WTC11 (cell line): ENCODE results near the gene RGS14. TPM values are rescaled to one million over a fixed set of nuclear protein-coding genes. Genes with fewer than 3 reads are reported as not detected.

Experiments
- ATAC-seq: fragments of 200-7000 bp; cut with Tn5 transposase; 2 replicates; pipeline ENCODE4 v1.10.0; 2021; ENCODE audit warnings: mild to moderate bottlenecking, moderate library complexity
- CTCF ChIA-PET: fragments of 300-600 bp; sonication (Branson Sonifier 250); formaldehyde crosslinking; loops from one replicate; lab custom pipeline; 2021; ENCODE audit warnings: antibody characterized with exemption; lab: Charles Lee
- POLR2A ChIA-PET: fragments of 350-600 bp; sonication (Branson Sonifier 250); formaldehyde crosslinking; loops from one replicate; lab custom pipeline; 2021; ENCODE audit warnings: antibody characterized with exemption; lab: Charles Lee
- DNase-seq: peaks from one replicate; pipeline ENCODE4 v3.0.0; 2021; ENCODE audit warnings: low spot score
- H3K27ac Mint-ChIP-seq: 2 replicates; pipeline ENCODE4 v1.8.0; 2021; ENCODE audit warnings: mixed read lengths
- H3K27me3 Mint-ChIP-seq: 2 replicates; pipeline ENCODE4 v1.8.0; 2021; ENCODE audit warnings: low read depth, mild to moderate bottlenecking, moderate library complexity, mixed read lengths
- H3K36me3 Mint-ChIP-seq: 2 replicates; pipeline ENCODE4 v1.8.0; 2021; ENCODE audit warnings: mixed read lengths
- H3K4me1 Mint-ChIP-seq: 2 replicates; pipeline ENCODE4 v1.8.0; 2022; ENCODE audit warnings: mixed read lengths
- H3K4me3 Mint-ChIP-seq: 2 replicates; pipeline ENCODE4 v1.8.0; 2021; ENCODE audit warnings: mild to moderate bottlenecking, moderate library complexity, mixed read lengths
- H3K9me3 Mint-ChIP-seq: 2 replicates; pipeline ENCODE4 v1.8.0; 2021; ENCODE audit warnings: mixed read lengths
- CREM ChIP-seq: sonication (generic); formaldehyde crosslinking; IDR thresholded peaks from 2 replicates; pipeline ENCODE4 v1.8.1; 2022; ENCODE audit warnings: mild to moderate bottlenecking, missing genetic modification reagents, moderate library complexity
- ELF4 ChIP-seq: sonication (generic); formaldehyde crosslinking; IDR thresholded peaks from 2 replicates; pipeline ENCODE4 v1.8.1; 2022; ENCODE audit warnings: low read depth, mild to moderate bottlenecking, moderate library complexity, missing genetic modification reagents
- EMX1 ChIP-seq: fragments of 250-450 bp; sonication (Bioruptor Pico); IDR thresholded peaks from 2 replicates; pipeline ENCODE4 v1.8.0; 2021; ENCODE audit warnings: mild to moderate bottlenecking
- ETV6 ChIP-seq: sonication (generic); formaldehyde crosslinking; IDR thresholded peaks from 2 replicates; pipeline ENCODE4 v1.8.1; 2022; ENCODE audit warnings: mild to moderate bottlenecking, missing genetic modification reagents
- GABPB1 ChIP-seq: sonication (generic); formaldehyde crosslinking; IDR thresholded peaks from 2 replicates; pipeline ENCODE4 v1.8.1; 2023; ENCODE audit warnings: mild to moderate bottlenecking, missing genetic modification reagents
- GTF2I ChIP-seq: fragments of 250-450 bp; sonication (Bioruptor Pico); conservative IDR thresholded peaks from 2 replicates; pipeline ENCODE4 v1.4.0; 2021; ENCODE audit warnings: mild to moderate bottlenecking
- NR1H2 ChIP-seq: sonication (generic); formaldehyde crosslinking; IDR thresholded peaks from 2 replicates; pipeline ENCODE4 v1.9.0; 2021; ENCODE audit warnings: mild to moderate bottlenecking, moderate library complexity, missing genetic modification reagents
- PRRX2 ChIP-seq: fragments of 250-450 bp; sonication (Bioruptor Pico); IDR thresholded peaks from 2 replicates; pipeline ENCODE4 v1.8.0; 2021; ENCODE audit warnings: mild to moderate bottlenecking
- SOX15 ChIP-seq: fragments of 250-450 bp; sonication (Bioruptor Pico); IDR thresholded peaks from 2 replicates; pipeline ENCODE4 v1.9.0; 2021; ENCODE audit warnings: mild to moderate bottlenecking
- TEAD1 ChIP-seq: sonication (generic); formaldehyde crosslinking; IDR thresholded peaks from 2 replicates; pipeline ENCODE4 v1.8.0; 2022; ENCODE audit warnings: mild to moderate bottlenecking, missing genetic modification reagents
- ZNF121 ChIP-seq: sonication (generic); formaldehyde crosslinking; IDR thresholded peaks from 2 replicates; pipeline ENCODE4 v1.8.0; 2023; ENCODE audit warnings: missing genetic modification reagents
- ZNF219 ChIP-seq: sonication (generic); formaldehyde crosslinking; IDR thresholded peaks from 2 replicates; pipeline ENCODE4 v1.8.0; 2023; ENCODE audit warnings: missing genetic modification reagents, mild to moderate bottlenecking, borderline replicate concordance
- ZNF263 ChIP-seq: sonication (generic); formaldehyde crosslinking; IDR thresholded peaks from 2 replicates; pipeline ENCODE4 v1.8.1; 2022; ENCODE audit warnings: low read depth, mild to moderate bottlenecking, moderate library complexity, missing genetic modification reagents
- ZNF317 ChIP-seq: sonication (generic); formaldehyde crosslinking; IDR thresholded peaks from 2 replicates; pipeline ENCODE4 v1.8.1; 2023; ENCODE audit warnings: low read depth, mild to moderate bottlenecking, moderate library complexity, missing genetic modification reagents, borderline replicate concordance
- ZNF396 ChIP-seq: fragments of 250-450 bp; sonication (Bioruptor Pico); IDR thresholded peaks from 2 replicates; pipeline ENCODE4 v1.8.0; 2021; ENCODE audit warnings: mild to moderate bottlenecking, moderate library complexity, borderline replicate concordance
- ZNF423 ChIP-seq: fragments of 250-450 bp; sonication (Bioruptor Pico); IDR thresholded peaks from 2 replicates; pipeline ENCODE4 v2.1.2; 2022; ENCODE audit warnings: mild to moderate bottlenecking, moderate library complexity
- total RNA-seq: library from RNA; stranded (reverse); gene quantifications from 3 replicates; pipeline ENCODE4 v1.2.3, GENCODE V29; 2021
- TF ChIP-seq, protein P1 (sequence below): sonication (generic); formaldehyde crosslinking; IDR thresholded peaks from 2 replicates; pipeline ENCODE4 v1.8.1; 2023; ENCODE audit warnings: mild to moderate bottlenecking, moderate library complexity, missing genetic modification reagents
- TF ChIP-seq, protein P2 (sequence below): fragments of 200-600 bp; IDR thresholded peaks from 2 replicates; pipeline ENCODE4 v1.8.0; 2022; ENCODE audit warnings: antibody characterized with exemption
- TF ChIP-seq, protein P3 (sequence below): sonication (generic); formaldehyde crosslinking; IDR thresholded peaks from 2 replicates; pipeline ENCODE4 v1.8.0; 2022; ENCODE audit warnings: mild to moderate bottlenecking, missing genetic modification reagents
- TF ChIP-seq, protein P4 (sequence below): sonication (generic); formaldehyde crosslinking; IDR thresholded peaks from 2 replicates; pipeline ENCODE4 v1.8.1; 2022; ENCODE audit warnings: missing genetic modification reagents, borderline replicate concordance
- TF ChIP-seq, protein P5 (sequence below): sonication (generic); formaldehyde crosslinking; IDR thresholded peaks from 2 replicates; pipeline ENCODE4 v1.8.1; 2023; ENCODE audit warnings: mild to moderate bottlenecking, missing genetic modification reagents
- TF ChIP-seq, protein P6 (sequence below): sonication (generic); formaldehyde crosslinking; conservative IDR thresholded peaks from 2 replicates; pipeline ENCODE4 v1.8.1; 2022; ENCODE audit warnings: mild to moderate bottlenecking, missing genetic modification reagents
- TF ChIP-seq, protein P7 (sequence below): sonication (generic); formaldehyde crosslinking; IDR thresholded peaks from 2 replicates; pipeline ENCODE4 v1.8.1; 2022; ENCODE audit warnings: mild to moderate bottlenecking, moderate library complexity, missing genetic modification reagents
- TF ChIP-seq, protein P8 (sequence below): fragments of 250-450 bp; sonication (Bioruptor Pico); IDR thresholded peaks from 2 replicates; pipeline ENCODE4 v1.9.0; 2021; ENCODE audit warnings: mild to moderate bottlenecking

The RGS14 gene
- total RNA-seq, 1 experiment from 2014 or later = 74.6 TPM

DNA sequence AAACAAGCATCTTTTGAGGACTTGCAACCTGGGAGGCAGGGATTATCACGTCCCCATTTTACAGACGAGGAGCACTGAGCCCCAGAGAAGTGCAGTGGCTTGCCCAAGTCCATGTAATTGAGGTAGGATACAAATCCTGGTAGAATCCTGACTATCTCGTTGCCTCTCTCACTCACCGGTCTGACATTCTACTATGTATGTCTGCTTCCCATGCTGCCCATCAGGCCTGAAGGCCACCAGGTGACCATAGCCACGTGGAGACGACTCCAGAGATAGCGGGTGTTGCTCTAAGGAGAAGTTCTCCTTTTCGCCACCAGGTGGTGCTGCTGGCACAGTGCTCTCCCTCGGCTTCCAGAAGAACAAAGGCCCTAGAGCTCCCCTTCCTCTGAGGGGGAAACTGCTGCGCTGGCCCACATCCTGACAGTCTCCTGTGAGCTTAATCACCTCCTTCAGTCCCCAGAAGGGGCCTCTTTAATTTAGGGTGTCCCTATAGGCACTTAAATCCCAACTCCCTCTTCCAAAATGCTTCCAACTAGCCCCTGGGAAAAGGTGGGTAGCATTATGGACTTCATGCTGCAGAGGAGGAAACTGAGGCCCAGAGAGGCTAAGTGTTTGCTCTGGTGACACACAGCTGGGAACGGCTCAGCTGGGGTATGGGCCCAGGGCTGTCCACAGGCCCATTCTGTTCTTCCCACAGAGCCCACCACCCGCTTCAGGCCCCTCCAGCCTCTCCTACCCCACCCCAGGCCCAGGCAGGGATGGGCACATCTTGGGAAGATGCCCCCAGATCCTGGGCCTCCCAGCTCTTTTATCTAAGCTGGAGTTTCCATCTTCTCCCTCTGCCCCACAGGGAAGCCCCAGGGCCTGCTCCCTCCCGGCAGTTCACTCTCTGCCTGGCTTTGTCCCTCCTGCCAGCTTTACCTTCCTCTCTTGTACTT, 32.9 kb downstream of the RGS14 start (continued):
- TF ChIP-seq PRRX2 = no peak
- TF ChIP-seq, protein P1, sequence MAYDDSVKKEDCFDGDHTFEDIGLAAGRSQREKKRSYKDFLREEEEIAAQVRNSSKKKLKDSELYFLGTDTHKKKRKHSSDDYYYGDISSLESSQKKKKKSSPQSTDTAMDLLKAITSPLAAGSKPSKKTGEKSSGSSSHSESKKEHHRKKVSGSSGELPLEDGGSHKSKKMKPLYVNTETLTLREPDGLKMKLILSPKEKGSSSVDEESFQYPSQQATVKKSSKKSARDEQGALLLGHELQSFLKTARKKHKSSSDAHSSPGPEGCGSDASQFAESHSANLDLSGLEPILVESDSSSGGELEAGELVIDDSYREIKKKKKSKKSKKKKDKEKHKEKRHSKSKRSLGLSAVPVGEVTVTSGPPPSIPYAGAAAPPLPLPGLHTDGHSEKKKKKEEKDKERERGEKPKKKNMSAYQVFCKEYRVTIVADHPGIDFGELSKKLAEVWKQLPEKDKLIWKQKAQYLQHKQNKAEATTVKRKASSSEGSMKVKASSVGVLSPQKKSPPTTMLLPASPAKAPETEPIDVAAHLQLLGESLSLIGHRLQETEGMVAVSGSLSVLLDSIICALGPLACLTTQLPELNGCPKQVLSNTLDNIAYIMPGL (CRISPR knock-in tag) = no peak
- TF ChIP-seq, protein P2, sequence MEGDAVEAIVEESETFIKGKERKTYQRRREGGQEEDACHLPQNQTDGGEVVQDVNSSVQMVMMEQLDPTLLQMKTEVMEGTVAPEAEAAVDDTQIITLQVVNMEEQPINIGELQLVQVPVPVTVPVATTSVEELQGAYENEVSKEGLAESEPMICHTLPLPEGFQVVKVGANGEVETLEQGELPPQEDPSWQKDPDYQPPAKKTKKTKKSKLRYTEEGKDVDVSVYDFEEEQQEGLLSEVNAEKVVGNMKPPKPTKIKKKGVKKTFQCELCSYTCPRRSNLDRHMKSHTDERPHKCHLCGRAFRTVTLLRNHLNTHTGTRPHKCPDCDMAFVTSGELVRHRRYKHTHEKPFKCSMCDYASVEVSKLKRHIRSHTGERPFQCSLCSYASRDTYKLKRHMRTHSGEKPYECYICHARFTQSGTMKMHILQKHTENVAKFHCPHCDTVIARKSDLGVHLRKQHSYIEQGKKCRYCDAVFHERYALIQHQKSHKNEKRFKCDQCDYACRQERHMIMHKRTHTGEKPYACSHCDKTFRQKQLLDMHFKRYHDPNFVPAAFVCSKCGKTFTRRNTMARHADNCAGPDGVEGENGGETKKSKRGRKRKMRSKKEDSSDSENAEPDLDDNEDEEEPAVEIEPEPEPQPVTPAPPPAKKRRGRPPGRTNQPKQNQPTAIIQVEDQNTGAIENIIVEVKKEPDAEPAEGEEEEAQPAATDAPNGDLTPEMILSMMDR = peak; percentile 98
- peak; percentile 36; the same call in 1 of the 2 replicates for TF ChIP-seq GTF2I
- TF ChIP-seq ZNF219 (CRISPR knock-in tag) = no peak
- TF ChIP-seq, protein P3, sequence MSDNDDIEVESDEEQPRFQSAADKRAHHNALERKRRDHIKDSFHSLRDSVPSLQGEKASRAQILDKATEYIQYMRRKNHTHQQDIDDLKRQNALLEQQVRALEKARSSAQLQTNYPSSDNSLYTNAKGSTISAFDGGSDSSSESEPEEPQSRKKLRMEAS (CRISPR knock-in tag) = peak; percentile 94
- TF ChIP-seq, protein P4, sequence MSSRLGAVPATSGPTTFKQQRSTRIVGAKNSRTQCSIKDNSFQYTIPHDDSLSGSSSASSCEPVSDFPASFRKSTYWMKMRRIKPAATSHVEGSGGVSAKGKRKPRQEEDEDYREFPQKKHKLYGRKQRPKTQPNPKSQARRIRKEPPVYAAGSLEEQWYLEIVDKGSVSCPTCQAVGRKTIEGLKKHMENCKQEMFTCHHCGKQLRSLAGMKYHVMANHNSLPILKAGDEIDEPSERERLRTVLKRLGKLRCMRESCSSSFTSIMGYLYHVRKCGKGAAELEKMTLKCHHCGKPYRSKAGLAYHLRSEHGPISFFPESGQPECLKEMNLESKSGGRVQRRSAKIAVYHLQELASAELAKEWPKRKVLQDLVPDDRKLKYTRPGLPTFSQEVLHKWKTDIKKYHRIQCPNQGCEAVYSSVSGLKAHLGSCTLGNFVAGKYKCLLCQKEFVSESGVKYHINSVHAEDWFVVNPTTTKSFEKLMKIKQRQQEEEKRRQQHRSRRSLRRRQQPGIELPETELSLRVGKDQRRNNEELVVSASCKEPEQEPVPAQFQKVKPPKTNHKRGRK (CRISPR knock-in tag) = no peak
- peak; percentile 60; the same call in 1 of the 2 replicates for TF ChIP-seq ETV6
- no peak for TF ChIP-seq ZNF263 (CRISPR knock-in tag)
- 0 out of 2 replicates have a peak, but pooled peaks have one; percentile 23 for TF ChIP-seq ZNF121
- no peak for TF ChIP-seq ZNF423
- TF ChIP-seq GABPB1 (CRISPR knock-in tag) = no peak
- no peak for TF ChIP-seq ELF4
- TF ChIP-seq, protein P5, sequence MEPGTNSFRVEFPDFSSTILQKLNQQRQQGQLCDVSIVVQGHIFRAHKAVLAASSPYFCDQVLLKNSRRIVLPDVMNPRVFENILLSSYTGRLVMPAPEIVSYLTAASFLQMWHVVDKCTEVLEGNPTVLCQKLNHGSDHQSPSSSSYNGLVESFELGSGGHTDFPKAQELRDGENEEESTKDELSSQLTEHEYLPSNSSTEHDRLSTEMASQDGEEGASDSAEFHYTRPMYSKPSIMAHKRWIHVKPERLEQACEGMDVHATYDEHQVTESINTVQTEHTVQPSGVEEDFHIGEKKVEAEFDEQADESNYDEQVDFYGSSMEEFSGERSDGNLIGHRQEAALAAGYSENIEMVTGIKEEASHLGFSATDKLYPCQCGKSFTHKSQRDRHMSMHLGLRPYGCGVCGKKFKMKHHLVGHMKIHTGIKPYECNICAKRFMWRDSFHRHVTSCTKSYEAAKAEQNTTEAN (CRISPR knock-in tag) = no peak
- TF ChIP-seq, all 79 proteins: peak for 8

DNA sequence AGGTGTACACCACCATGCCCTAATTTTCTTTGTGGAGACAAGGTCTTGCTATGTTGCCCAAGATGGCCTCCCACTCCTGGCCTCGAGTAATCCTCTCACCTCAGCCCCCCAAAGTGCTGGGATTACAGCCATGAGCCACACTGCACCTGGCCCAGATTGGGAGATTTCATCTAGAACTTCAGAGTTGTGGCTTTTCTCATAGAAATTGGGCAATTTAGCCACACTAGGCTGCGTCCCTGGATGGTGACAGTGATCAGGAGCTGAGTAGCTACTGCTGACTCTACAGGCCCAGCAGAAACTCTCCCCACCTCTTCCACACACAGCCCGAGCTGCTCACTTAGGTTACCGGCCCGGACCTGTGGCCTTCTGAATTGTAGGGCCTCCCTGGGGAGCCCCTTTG, 35.0 kb downstream of the RGS14 start:
- CTCF ChIA-PET = interaction anchor here (1.0 to 9.6 kb wide), 6 partner anchors 10 to 62 kb away, joined by 3 to 216 read pairs (median 6); partner anchors contain the start of gene PFN3
- Mint-ChIP-seq H3K9me3 (no peaks in the 10 kb centered on the region), H3K4me3 (no peak overlapping the region), H3K4me1 (peaks cover 42% of the 10 kb centered on the region), H3K27ac (no peak overlapping the region), H3K36me3 (no peaks in the 10 kb centered on the region), H3K27me3 (peaks cover 31% of the 10 kb centered on the region)
- no peak for DNase-seq
- POLR2A ChIA-PET = interaction anchor here (1.5 kb wide), 1 partner anchor 10 kb away, joined by 6 read pairs; no protein-coding TSS in a partner anchor
- no peak for ATAC-seq
- TF ChIP-seq TEAD1 (CRISPR knock-in tag) (no peak), ZNF396 (CRISPR knock-in tag) (no peak), CREM (no peak), EMX1 (no peak), ZNF121 (no peak), ZNF317 (CRISPR knock-in tag) (no peak), SOX15 (CRISPR knock-in tag) (no peak), ETV6 (no peak), NR1H2 (no peak)
- TF ChIP-seq, protein P6, sequence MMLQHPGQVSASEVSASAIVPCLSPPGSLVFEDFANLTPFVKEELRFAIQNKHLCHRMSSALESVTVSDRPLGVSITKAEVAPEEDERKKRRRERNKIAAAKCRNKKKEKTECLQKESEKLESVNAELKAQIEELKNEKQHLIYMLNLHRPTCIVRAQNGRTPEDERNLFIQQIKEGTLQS (CRISPR knock-in tag) = no peak
- TF ChIP-seq, protein P7, sequence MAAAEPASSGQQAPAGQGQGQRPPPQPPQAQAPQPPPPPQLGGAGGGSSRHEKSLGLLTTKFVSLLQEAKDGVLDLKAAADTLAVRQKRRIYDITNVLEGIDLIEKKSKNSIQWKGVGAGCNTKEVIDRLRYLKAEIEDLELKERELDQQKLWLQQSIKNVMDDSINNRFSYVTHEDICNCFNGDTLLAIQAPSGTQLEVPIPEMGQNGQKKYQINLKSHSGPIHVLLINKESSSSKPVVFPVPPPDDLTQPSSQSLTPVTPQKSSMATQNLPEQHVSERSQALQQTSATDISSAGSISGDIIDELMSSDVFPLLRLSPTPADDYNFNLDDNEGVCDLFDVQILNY = no peak
- TF ChIP-seq, protein P1 (CRISPR knock-in tag) = no peak
- TF ChIP-seq, protein P8, sequence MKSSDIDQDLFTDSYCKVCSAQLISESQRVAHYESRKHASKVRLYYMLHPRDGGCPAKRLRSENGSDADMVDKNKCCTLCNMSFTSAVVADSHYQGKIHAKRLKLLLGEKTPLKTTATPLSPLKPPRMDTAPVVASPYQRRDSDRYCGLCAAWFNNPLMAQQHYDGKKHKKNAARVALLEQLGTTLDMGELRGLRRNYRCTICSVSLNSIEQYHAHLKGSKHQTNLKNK = no peak
